Hepatocyte (in vitro differentiated cells): ENCODE data around the gene MCM3.

Experiments used
- CTCF ChIP-seq: fragments of 200-600 bp; sonication (generic); IDR thresholded peaks from 2 replicates; pipeline ENCODE4 v1.5.1; 2016; ENCODE audit warnings: antibody characterized with exemption, mild to moderate bottlenecking; ENCODE audit not compliant: poor library complexity
- EZH2 ChIP-seq: fragments of 200-600 bp; sonication (generic); IDR thresholded peaks from 2 replicates; pipeline ENCODE4 v1.6.1; 2016; ENCODE audit warnings: antibody characterized with exemption, mild to moderate bottlenecking, borderline replicate concordance
- EZH2phosphoT487 ChIP-seq: fragments of 200-600 bp; sonication (generic); IDR thresholded peaks from one replicate; pipeline ENCODE4 v1.6.1; 2018; ENCODE audit warnings: antibody characterized with exemption, mild to moderate bottlenecking, low read depth, moderate library complexity; ENCODE audit not compliant: unreplicated experiment, severe bottlenecking

- TF ChIP-seq CTCF (no peak), EZH2 (no peak), EZH2phosphoT487 (no peak)
Observed at GRCh38 chr6:52307900-52308372, 23.4 kb upstream of the MCM3 start.
